WERI-Rb-1 (cell line): ENCODE results near the gene DUSP3.

Experiments
- DNase-seq: peaks from one replicate; pipeline ENCODE4 v3.0.0-alpha.2; 2020
- H3K27ac ChIP-seq: fragments of 250-450 bp; sonication (Bioruptor Pico); 2 replicates; pipeline ENCODE4 v1.5.1; 2020; ENCODE audit warnings: mild to moderate bottlenecking, moderate library complexity
- H3K27me3 ChIP-seq: fragments of 250-450 bp; sonication (Bioruptor Pico); 2 replicates; pipeline ENCODE4 v1.5.1; 2021; ENCODE audit warnings: mild to moderate bottlenecking, low read depth, moderate library complexity; ENCODE audit not compliant: insufficient read depth, severe bottlenecking
- H3K36me3 ChIP-seq: fragments of 250-450 bp; sonication (Bioruptor Pico); 2 replicates; pipeline ENCODE4 v1.5.1; 2020; ENCODE audit warnings: mild to moderate bottlenecking, moderate library complexity
- H3K4me3 ChIP-seq: 2 replicates; pipeline ENCODE4 v1.5.1; 2011; ENCODE audit warnings: low read depth, mild to moderate bottlenecking, control low read depth, low read length
- H3K9me3 ChIP-seq: fragments of 250-450 bp; sonication (Bioruptor Pico); 2 replicates; pipeline ENCODE4 v1.5.1; 2021; ENCODE audit warnings: mild to moderate bottlenecking, moderate library complexity; ENCODE audit not compliant: severe bottlenecking
- CTCF ChIP-seq: IDR thresholded peaks from 2 replicates; pipeline ENCODE4 v1.5.1; 2011; ENCODE audit warnings: low read depth, mild to moderate bottlenecking, control low read depth, inconsistent platforms, low read length

The DUSP3 gene

GRCh38 chr17:43766413-43767052 lies 12.2 kb downstream of the DUSP3 start:
- TF ChIP-seq CTCF, result peak; percentile 88
- no peaks in the 10 kb centered on the region for H3K9me3 ChIP-seq
- H3K4me3 ChIP-seq, result no peak overlapping the region
- H3K36me3 ChIP-seq, result peaks cover 18% of the 10 kb centered on the region
- H3K27me3 ChIP-seq, result no peaks in the 10 kb centered on the region
- H3K27ac ChIP-seq, result no peak overlapping the region
- peak; percentile 79 for DNase-seq

GRCh38 chr17:43760254-43760852 lies 18.4 kb downstream of the DUSP3 start:
- TF ChIP-seq CTCF, result peak; percentile 99
- Histone ChIP-seq H3K9me3 (no peaks in the 10 kb centered on the region), H3K27ac (no peak overlapping the region), H3K4me3 (no peak overlapping the region), H3K36me3 (no peaks in the 10 kb centered on the region), H3K27me3 (no peaks in the 10 kb centered on the region)
- DNase-seq, result peak; percentile 98

- H3K4me3 ChIP-seq, result no peak overlapping the region
- no peak overlapping the region for H3K27ac ChIP-seq
- no peaks in the 10 kb centered on the region for H3K27me3 ChIP-seq
- no peaks in the 10 kb centered on the region for H3K36me3 ChIP-seq
- DNase-seq, result no peak
- no peak for TF ChIP-seq CTCF
- H3K9me3 ChIP-seq, result no peaks in the 10 kb centered on the region
Observed at GRCh38 chr17:43759836-43760235, 18.9 kb downstream of the DUSP3 start.

- no peaks in the 10 kb centered on the region for H3K9me3 ChIP-seq
- TF ChIP-seq CTCF, result no peak
- H3K27ac ChIP-seq, result no peak within 1 kb of the TSS
- DNase-seq, result no peak
- H3K4me3 ChIP-seq, result no peak within 1 kb of the TSS
- H3K27me3 ChIP-seq, result no peaks in the 10 kb centered on the region
- H3K36me3 ChIP-seq, result no peaks in the 10 kb centered on the region
Observed at GRCh38 chr17:43758497-43759174, 20.1 kb downstream of the DUSP3 start, which contains the start of gene SOST. TSS of gene SOST (minus strand) at chr17:43758791. CDS start at chr17:43758741, 50 bp downstream.

- DNase-seq, result no peak
- Histone ChIP-seq H3K36me3 (no peaks in the 10 kb centered on the region), H3K27ac (no peak overlapping the region), H3K4me3 (no peak overlapping the region), H3K27me3 (no peaks in the 10 kb centered on the region), H3K9me3 (no peaks in the 10 kb centered on the region)
- TF ChIP-seq CTCF, result no peak
Observed at GRCh38 chr17:43758086-43758485, 20.7 kb downstream of the DUSP3 start.
